Tibial nerve (tissue), 4 donors: ENCODE measurements around the gene MICU1.

Experiments
- CTCF ChIP-seq, 5 experiments: fragments of 200-600 bp in 3 of 5; fragments of 450-650 bp in 2 of 5; sonication (generic) in 3 of 5; IDR thresholded peaks; one replicate each; pipeline ENCODE4 v1.5.1; 2016 to 2019; ENCODE audit warnings: antibody characterized with exemption in 5 of 5, mild to moderate bottlenecking in 3 of 5, moderate library complexity in 2 of 5
- EP300 ChIP-seq, 2 donors: sonication (generic); formaldehyde crosslinking; IDR thresholded peaks; one replicate each; pipeline ENCODE4 v1.6.1; 2017; ENCODE audit warnings: antibody characterized with exemption in 2 of 2, mild to moderate bottlenecking in 1 of 2

- TF ChIP-seq CTCF (IDR thresholded peaks at IDR 0.05), result no peak
- TF ChIP-seq EP300 (IDR thresholded peaks at IDR 0.05), result no peak
These were observed 58.5 kb downstream of the MICU1 start for GRCh38 chr10:72567421-72567820.
